Osteoblast (primary cell): ENCODE data around the gene ZNF23. TPM values are rescaled to one million over a fixed set of nuclear protein-coding genes. Genes with fewer than 3 reads are reported as not detected.

Experiments used
- DNase-seq: peaks from one replicate; pipeline ENCODE4 v3.0.0; 2011; ENCODE audit warnings: low spot score, mixed read lengths; ENCODE audit not compliant: insufficient read length; ENCODE audit errors: missing footprints
- H2AFZ ChIP-seq: 2 replicates; pipeline ENCODE4 v1.6.0; 2011; ENCODE audit warnings: mild to moderate bottlenecking, low read length
- H3K27ac ChIP-seq: 2 replicates; pipeline ENCODE4 v1.5.1; 2011; ENCODE audit warnings: mild to moderate bottlenecking, low read depth, low read length, moderate library complexity
- H3K27me3 ChIP-seq: 2 replicates; pipeline ENCODE4 v1.6.0; 2012; ENCODE audit warnings: mild to moderate bottlenecking, control low read depth, inconsistent platforms, low read length, moderate library complexity; ENCODE audit not compliant: insufficient read depth
- H3K36me3 ChIP-seq: 2 replicates; pipeline ENCODE4 v1.5.1; 2011; ENCODE audit warnings: mild to moderate bottlenecking, low read length, control low read depth, moderate library complexity; ENCODE audit not compliant: insufficient read depth
- H3K4me1 ChIP-seq: 2 replicates; pipeline ENCODE4 v1.5.1; 2011; ENCODE audit warnings: mild to moderate bottlenecking, low read length, control low read depth, moderate library complexity; ENCODE audit not compliant: insufficient read depth
- H3K4me2 ChIP-seq: 2 replicates; pipeline ENCODE4 v1.6.0; 2011; ENCODE audit warnings: mild to moderate bottlenecking, low read length; ENCODE audit not compliant: insufficient read depth
- H3K4me3 ChIP-seq: fragments of 200-600 bp; sonication (generic); 3 replicates; pipeline ENCODE4 v1.5.1; 2012; ENCODE audit warnings: mild to moderate bottlenecking, low read length, inconsistent platforms; ENCODE audit not compliant: insufficient read depth
- H3K79me2 ChIP-seq: 2 replicates; pipeline ENCODE4 v1.6.0; 2012; ENCODE audit warnings: mild to moderate bottlenecking, low read length, control low read depth, inconsistent platforms; ENCODE audit not compliant: insufficient read depth
- H3K9me3 ChIP-seq: 2 replicates; pipeline ENCODE4 v1.5.1; 2011; ENCODE audit warnings: low read depth, low read length, control low read depth
- H4K20me1 ChIP-seq: 2 replicates; pipeline ENCODE4 v1.6.0; 2012; ENCODE audit warnings: mild to moderate bottlenecking, low read length, control low read depth; ENCODE audit not compliant: insufficient read depth
- CTCF ChIP-seq: IDR thresholded peaks from 2 replicates; pipeline ENCODE4 v1.5.1; 2011; ENCODE audit warnings: mild to moderate bottlenecking, low read depth, low read length, moderate library complexity; ENCODE audit errors: extremely low read depth
- total RNA-seq: library from RNA; depleted of rRNA; stranded (reverse); fragments of >200 nt; gene quantifications from 2 replicates; pipeline ENCODE4 v1.2.3, GENCODE V29; 2012

The ZNF23 gene
- total RNA-seq, 1 donor: 9.8 TPM

GRCh38 chr16:71493213-71493612 lies 31.2 kb upstream of the ZNF23 start:
- H3K4me3 ChIP-seq: no peak overlapping the region
- no peak overlapping the region for H3K27ac ChIP-seq
- H4K20me1 ChIP-seq: no peaks in the 10 kb centered on the region
- no peak for TF ChIP-seq CTCF
- H3K27me3 ChIP-seq: no peaks in the 10 kb centered on the region
- no peak overlapping the region for H2AFZ ChIP-seq
- H3K36me3 ChIP-seq: no peaks in the 10 kb centered on the region
- H3K4me2 ChIP-seq: no peak overlapping the region
- no peak for DNase-seq
- no peaks in the 10 kb centered on the region for H3K9me3 ChIP-seq
- H3K4me1 ChIP-seq: no peaks in the 10 kb centered on the region
- H3K79me2 ChIP-seq: no peaks in the 10 kb centered on the region

GRCh38 chr16:71492786-71493185 lies 30.7 kb upstream of the ZNF23 start:
- Histone ChIP-seq H3K4me3 (no peak overlapping the region), H2AFZ (no peak overlapping the region), H3K9me3 (no peaks in the 10 kb centered on the region), H3K4me2 (no peak overlapping the region), H3K27ac (no peak overlapping the region), H3K27me3 (no peaks in the 10 kb centered on the region), H4K20me1 (no peaks in the 10 kb centered on the region), H3K36me3 (no peaks in the 10 kb centered on the region), H3K4me1 (no peaks in the 10 kb centered on the region), H3K79me2 (no peaks in the 10 kb centered on the region)
- no peak for DNase-seq
- TF ChIP-seq CTCF: no peak

GRCh38 chr16:71491054-71491453 lies 29.0 kb upstream of the ZNF23 start:
- Histone ChIP-seq H4K20me1 (no peaks in the 10 kb centered on the region), H3K79me2 (no peaks in the 10 kb centered on the region), H3K9me3 (no peaks in the 10 kb centered on the region), H3K27ac (no peak overlapping the region), H2AFZ (no peak overlapping the region), H3K4me3 (no peak overlapping the region), H3K4me1 (no peaks in the 10 kb centered on the region), H3K4me2 (no peak overlapping the region), H3K27me3 (no peaks in the 10 kb centered on the region), H3K36me3 (no peaks in the 10 kb centered on the region)
- DNase-seq: no peak
- TF ChIP-seq CTCF: no peak

GRCh38 chr16:71490361-71490760 lies 28.3 kb upstream of the ZNF23 start:
- Histone ChIP-seq H3K27me3 (no peaks in the 10 kb centered on the region), H3K4me2 (no peak overlapping the region), H3K4me3 (no peak overlapping the region), H2AFZ (no peak overlapping the region), H3K9me3 (no peaks in the 10 kb centered on the region), H3K27ac (no peak overlapping the region), H3K4me1 (no peaks in the 10 kb centered on the region), H3K79me2 (no peaks in the 10 kb centered on the region), H3K36me3 (no peaks in the 10 kb centered on the region), H4K20me1 (no peaks in the 10 kb centered on the region)
- no peak for DNase-seq
- TF ChIP-seq CTCF: no peak
